ENCODE data around the gene TRMT2B. TPM values are rescaled to one million over a fixed set of nuclear protein-coding genes. Genes with fewer than 3 reads are reported as not detected.
"Not testable (repeated sequence)": the region's sequence is repeated elsewhere in the genome, so short reads cannot be mapped to it uniquely, and the experiment has no call there.

The TRMT2B gene
- total RNA-seq, 2 experiments from 2014 or later = 19.6 to 21.2 TPM

DNA sequence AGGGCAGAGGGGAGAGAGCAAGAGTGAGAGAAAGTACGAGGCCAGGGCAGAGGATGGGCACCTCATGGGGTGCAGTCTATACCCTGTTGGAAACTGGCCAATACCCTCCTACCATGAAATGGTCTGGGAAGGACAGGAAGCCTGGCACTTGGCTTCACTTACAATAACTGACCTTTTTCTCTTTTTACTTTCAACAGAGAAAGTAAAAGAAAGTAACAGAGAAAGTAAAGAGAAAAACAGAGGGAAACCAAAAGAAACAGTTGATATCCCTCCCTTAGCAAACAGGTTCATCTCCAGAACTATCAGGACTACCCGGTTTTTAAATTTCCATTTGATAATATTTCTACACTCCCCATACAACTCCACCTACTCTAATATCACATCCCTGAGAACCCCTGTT is 61.8 kb downstream of the TRMT2B start:
- no peaks in the 10 kb centered on the region for H3K27me3 Mint-ChIP-seq
- CTCF ChIA-PET = no interaction called here
- H3K4me3 Mint-ChIP-seq = no peak overlapping the region
- POLR2A ChIA-PET = no interaction called here
- intact Hi-C loops (cut with micrococcal nuclease) = loop anchor here (10.0 kb wide), 2 partner anchors 65 to 215 kb away; partner anchors contain the start of gene TRMT2B
- DNase-seq = no peak
- H3K27ac Mint-ChIP-seq = no peak overlapping the region
- H3K4me1 Mint-ChIP-seq (ENCODE audit: low read depth) = peaks cover 15% of the 10 kb centered on the region
- peaks cover 7% of the 10 kb centered on the region for H3K36me3 Mint-ChIP-seq
- H3K9me3 Mint-ChIP-seq = no peaks in the 10 kb centered on the region

DNA sequence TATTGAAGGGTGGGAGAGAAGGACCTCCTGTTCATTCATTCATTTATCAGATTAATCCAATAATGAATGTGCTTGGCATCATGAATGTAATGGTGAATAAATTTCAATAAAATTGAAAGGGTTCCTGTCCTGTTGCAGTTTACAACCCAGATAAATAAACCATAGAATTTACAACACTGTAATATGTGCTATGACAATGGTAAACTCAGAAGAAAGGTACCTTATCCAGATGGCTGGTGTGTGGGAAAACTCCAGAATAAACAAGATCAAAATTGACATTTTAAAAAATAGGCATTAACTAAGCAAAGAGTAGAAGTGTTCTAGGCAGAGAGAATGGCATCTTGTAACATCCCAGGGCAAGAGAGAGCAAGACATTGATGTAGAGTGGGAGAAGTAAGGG is 67.1 kb downstream of the TRMT2B start:
- Mint-ChIP-seq H3K9me3 (no peaks in the 10 kb centered on the region), H3K4me3 (no peak overlapping the region), H3K27me3 (no peaks in the 10 kb centered on the region), H3K36me3 (peaks cover 7% of the 10 kb centered on the region), H3K4me1 (ENCODE audit: low read depth) (no peaks in the 10 kb centered on the region), H3K27ac (no peak overlapping the region)
- POLR2A ChIA-PET = no interaction called here
- DNase-seq = no peak
- intact Hi-C loops (cut with micrococcal nuclease) = no loop called here
- CTCF ChIA-PET = no interaction called here

DNA sequence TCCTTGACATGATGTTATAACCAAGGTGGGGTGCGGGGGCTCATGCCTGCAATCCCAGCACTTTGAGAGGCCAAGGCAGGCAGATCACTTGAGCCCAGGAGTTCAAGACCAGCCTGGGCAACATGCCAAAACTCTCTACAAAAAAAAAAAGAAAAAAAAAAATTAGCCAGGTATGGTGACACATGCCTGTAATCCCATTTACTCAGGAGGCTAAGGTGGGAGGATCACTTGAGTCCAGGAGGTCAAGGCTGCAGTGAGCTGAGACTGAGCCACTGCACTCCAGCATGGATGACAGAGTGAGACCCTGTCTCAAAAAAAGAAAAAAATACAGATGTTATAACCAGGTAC is 70.4 kb downstream of the TRMT2B start:
- H3K4me1 Mint-ChIP-seq (ENCODE audit: low read depth); H3K27ac Mint-ChIP-seq; POLR2A ChIA-PET; DNase-seq; H3K27me3 Mint-ChIP-seq; intact Hi-C loops (cut with micrococcal nuclease); H3K36me3 Mint-ChIP-seq; H3K9me3 Mint-ChIP-seq; H3K4me3 Mint-ChIP-seq; CTCF ChIA-PET: not testable (repeated sequence)

DNA sequence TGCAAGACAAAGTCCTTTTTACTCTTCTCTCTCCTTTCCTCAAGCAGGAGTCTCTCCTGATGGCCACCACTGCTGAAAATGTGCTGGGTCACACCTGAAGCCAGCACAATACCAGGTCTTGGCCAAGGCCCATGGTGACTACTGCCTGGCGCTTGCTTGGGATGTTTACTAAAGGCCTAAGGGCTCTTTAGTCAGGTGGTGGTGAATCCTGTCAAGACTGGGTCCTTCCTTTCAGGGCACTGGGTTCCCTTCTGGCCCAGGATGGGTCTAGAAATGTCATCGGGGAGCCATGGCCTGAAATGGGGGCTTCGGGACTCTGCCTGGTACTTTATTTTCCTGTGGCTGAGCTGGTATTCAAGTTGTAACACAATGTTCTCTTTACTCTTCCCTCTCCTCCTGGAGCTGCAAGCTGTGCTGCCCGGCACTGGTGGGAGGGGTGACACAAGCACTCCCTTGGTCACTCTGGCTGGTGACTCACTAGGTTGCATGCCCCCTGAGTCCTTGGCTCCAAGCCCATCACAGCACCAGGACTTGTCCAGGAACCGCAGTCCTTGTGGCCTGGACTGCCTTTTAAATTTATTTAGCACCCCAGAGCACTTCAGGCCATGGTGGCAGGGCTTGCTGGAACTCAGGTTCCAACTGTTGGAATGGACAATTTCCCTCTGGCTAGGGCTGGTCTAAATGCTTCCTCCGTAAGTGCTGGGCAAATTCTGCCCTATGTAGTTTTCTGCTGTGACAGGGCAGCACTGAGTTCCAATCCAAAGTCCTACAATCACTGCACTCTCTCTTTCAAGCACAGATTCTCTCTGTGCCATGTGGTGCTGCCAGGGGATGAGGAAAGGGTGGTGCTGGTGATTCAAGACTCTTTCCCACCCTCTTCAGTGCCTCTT is 71.1 kb downstream of the TRMT2B start:
- CTCF ChIA-PET = no interaction called here
- DNase-seq = no peak
- H3K9me3 Mint-ChIP-seq = no peaks in the 10 kb centered on the region
- peaks cover 3% of the 10 kb centered on the region for H3K4me1 Mint-ChIP-seq (ENCODE audit: low read depth)
- H3K4me3 Mint-ChIP-seq = no peak overlapping the region
- peaks cover 3% of the 10 kb centered on the region for H3K36me3 Mint-ChIP-seq
- POLR2A ChIA-PET = no interaction called here
- H3K27ac Mint-ChIP-seq = no peak overlapping the region
- intact Hi-C loops (cut with micrococcal nuclease) = no loop called here
- H3K27me3 Mint-ChIP-seq = no peaks in the 10 kb centered on the region

DNA sequence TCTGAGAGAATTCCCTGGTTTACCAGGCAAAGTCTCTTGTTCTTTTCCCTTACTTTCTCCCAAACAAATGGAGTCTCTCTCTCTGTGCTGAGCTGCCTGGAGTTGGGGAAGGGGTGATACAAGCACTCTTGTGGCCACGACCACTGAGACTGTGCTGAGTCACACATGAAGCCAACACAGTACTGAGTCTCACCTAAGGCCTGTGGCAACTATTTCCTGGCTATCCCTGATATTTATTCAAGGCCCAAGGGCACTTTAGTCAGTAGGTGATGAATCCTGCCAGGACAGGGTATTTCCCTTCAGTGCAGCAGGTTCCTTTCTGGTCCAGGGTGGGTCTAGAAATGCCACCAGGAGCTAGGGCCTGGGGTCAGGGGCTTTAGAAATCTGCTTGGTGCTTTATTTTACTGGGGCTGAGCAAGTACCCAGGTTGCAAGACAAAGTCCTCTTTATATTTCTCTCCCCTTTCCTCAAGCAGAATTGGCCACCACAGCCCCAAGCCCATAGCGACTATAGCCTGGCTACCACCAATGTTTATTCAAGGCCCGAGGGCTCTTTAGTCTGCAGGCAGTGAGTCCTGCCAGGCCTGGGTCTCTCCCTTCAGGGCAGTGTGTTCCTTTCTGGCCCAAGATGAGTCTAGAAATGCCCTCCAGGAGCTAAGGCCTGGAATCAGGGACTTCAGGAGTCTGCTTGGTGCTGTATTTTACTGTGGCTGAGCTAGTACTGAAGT is 71.9 kb downstream of the TRMT2B start:
- DNase-seq = peak; percentile 7
- CTCF ChIA-PET = no interaction called here
- peaks cover 3% of the 10 kb centered on the region for H3K36me3 Mint-ChIP-seq
- POLR2A ChIA-PET = no interaction called here
- H3K27me3 Mint-ChIP-seq = no peaks in the 10 kb centered on the region
- no peak overlapping the region for H3K4me3 Mint-ChIP-seq
- H3K9me3 Mint-ChIP-seq = no peaks in the 10 kb centered on the region
- intact Hi-C loops (cut with micrococcal nuclease) = no loop called here
- no peak overlapping the region for H3K27ac Mint-ChIP-seq
- H3K4me1 Mint-ChIP-seq (ENCODE audit: low read depth) = peaks cover 3% of the 10 kb centered on the region

DNA sequence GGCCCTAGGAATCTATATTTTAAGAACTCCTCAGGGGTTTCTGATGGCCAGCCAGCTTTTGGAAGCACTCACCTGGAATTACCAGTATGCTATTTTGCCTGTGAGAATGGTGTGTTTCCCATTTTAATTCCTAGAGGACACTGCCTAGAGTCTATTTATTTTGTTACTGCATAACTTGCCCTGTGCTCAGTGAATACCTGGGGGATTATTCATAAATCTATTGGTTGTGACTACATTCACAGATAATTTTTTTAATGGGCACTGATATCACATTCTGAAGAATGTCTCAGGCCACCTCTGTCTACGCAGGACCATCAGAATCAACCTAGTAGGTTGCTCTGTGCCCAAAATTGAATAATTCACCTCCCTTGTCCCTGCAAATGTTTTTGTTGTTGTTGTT is 75.7 kb downstream of the TRMT2B start:
- H3K4me3 Mint-ChIP-seq = no peak overlapping the region
- H3K4me1 Mint-ChIP-seq (ENCODE audit: low read depth) = peaks cover 3% of the 10 kb centered on the region
- intact Hi-C loops (cut with micrococcal nuclease) = no loop called here
- no peak overlapping the region for H3K27ac Mint-ChIP-seq
- peaks cover 7% of the 10 kb centered on the region for H3K36me3 Mint-ChIP-seq
- no peaks in the 10 kb centered on the region for H3K9me3 Mint-ChIP-seq
- no peak for DNase-seq
- CTCF ChIA-PET = no interaction called here
- no peaks in the 10 kb centered on the region for H3K27me3 Mint-ChIP-seq
- POLR2A ChIA-PET = no interaction called here

DNA sequence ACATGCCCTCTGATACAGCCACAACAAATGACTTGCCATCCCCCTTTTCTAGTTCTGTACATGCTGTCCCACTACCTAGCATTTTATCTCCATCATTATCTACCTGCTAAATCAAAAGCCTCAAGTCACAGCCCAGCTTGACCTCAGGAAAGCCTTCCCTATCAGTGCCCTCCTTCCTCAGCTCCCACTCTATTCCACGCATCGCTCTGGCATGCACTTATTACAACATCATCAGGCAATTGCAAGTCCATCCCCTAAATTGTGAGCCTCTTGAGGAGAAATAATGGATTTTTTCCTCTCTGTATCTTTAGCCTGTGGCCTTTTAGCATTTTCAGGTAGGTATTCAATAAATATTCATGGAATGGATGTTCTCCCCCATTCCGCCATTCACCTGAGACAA is 76.7 kb downstream of the TRMT2B start:
- H3K27ac Mint-ChIP-seq = no peak overlapping the region
- POLR2A ChIA-PET = no interaction called here
- no peak for DNase-seq
- H3K27me3 Mint-ChIP-seq = no peaks in the 10 kb centered on the region
- H3K9me3 Mint-ChIP-seq = no peaks in the 10 kb centered on the region
- no peak overlapping the region for H3K4me3 Mint-ChIP-seq
- CTCF ChIA-PET = no interaction called here
- H3K4me1 Mint-ChIP-seq (ENCODE audit: low read depth) = peaks cover 3% of the 10 kb centered on the region
- intact Hi-C loops (cut with micrococcal nuclease) = no loop called here
- peaks cover 7% of the 10 kb centered on the region for H3K36me3 Mint-ChIP-seq

DNA sequence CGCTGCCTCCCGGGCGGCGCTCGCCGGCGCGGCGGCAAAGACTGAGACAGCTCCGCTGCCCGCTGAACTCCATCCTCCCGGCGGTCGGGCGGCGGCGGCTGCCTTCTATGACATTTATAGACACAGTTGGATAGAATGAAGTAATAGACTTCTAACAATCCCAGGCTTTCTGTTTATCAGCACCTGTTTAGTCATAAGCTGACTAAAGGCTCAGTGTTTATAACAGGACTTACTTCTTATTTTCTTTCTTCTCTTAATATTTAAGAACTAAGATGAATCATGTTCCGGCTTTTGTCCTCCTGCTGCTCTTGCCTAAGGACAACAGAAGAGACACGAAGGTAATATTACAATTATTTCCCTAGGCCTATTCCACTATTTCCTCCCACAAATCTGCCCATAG is 78.5 kb downstream of the TRMT2B start:
- Mint-ChIP-seq H3K27ac (no peak overlapping the region), H3K27me3 (no peaks in the 10 kb centered on the region), H3K4me3 (no peak overlapping the region), H3K4me1 (ENCODE audit: low read depth) (no peaks in the 10 kb centered on the region), H3K9me3 (no peaks in the 10 kb centered on the region), H3K36me3 (peaks cover 4% of the 10 kb centered on the region)
- ChIA-PET CTCF (no interaction called here), POLR2A (no interaction called here)
- intact Hi-C loops (cut with micrococcal nuclease) = no loop called here
- no peak for DNase-seq

DNA sequence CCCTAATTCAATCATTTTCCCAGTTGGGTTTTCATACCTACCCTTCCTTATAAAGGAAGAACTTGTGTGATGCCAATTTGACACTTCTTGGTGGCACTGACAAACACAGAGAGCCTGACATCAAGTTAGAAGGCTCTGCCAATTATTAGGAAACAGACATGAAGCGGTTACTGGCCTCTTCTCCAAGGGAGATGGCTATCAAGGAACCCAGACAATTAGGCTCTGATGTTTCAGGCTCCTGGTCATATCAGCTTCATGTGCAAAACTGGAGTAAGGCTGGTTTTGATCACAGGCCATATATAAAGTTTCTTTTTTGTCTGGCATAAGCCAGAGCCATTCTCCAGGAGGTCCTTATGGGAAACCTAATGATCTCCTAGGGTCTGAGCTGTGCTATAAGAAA is 82.0 kb downstream of the TRMT2B start:
- Mint-ChIP-seq H3K27me3 (no peaks in the 10 kb centered on the region), H3K4me3 (no peak overlapping the region), H3K4me1 (ENCODE audit: low read depth) (no peaks in the 10 kb centered on the region), H3K36me3 (peaks cover 4% of the 10 kb centered on the region), H3K9me3 (no peaks in the 10 kb centered on the region), H3K27ac (no peak overlapping the region)
- ChIA-PET POLR2A (no interaction called here), CTCF (no interaction called here)
- intact Hi-C loops (cut with micrococcal nuclease) = no loop called here
- DNase-seq = no peak

DNA sequence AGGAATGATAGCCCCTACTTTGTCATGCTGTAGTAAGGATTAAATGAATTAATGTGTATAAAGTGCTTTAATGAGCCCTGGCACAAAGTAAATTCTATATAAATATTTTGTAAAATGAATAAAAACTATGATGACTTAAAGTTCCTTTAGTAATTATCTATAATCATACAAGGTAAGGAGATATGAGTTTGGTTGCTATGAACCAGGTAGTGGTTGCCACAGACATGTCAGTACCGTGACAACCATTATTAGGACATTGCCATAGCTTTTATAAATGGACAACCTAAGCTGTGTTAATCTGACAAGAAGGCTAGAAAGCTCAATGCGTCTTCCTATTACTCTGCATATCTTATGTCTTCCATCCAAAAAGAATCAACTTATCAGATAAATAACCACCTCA is 82.5 kb downstream of the TRMT2B start, which contains the start of gene ARL13A:
Gene ARL13A (plus strand): TSS at position 301 of the 400 bp plus-strand sequence. CDS start 3,982 bp downstream, outside the sequence.
- no peak for DNase-seq
- CTCF ChIA-PET = no interaction called here
- POLR2A ChIA-PET = no interaction called here
- no peak within 1 kb of the TSS for H3K4me3 Mint-ChIP-seq
- H3K27ac Mint-ChIP-seq = no peak within 1 kb of the TSS
- H3K27me3 Mint-ChIP-seq = no peaks in the 10 kb centered on the region
- H3K36me3 Mint-ChIP-seq = peaks cover 4% of the 10 kb centered on the region
- intact Hi-C loops (cut with micrococcal nuclease) = no loop called here
- H3K9me3 Mint-ChIP-seq = no peaks in the 10 kb centered on the region
- H3K4me1 Mint-ChIP-seq (ENCODE audit: low read depth) = no peaks in the 10 kb centered on the region

DNA sequence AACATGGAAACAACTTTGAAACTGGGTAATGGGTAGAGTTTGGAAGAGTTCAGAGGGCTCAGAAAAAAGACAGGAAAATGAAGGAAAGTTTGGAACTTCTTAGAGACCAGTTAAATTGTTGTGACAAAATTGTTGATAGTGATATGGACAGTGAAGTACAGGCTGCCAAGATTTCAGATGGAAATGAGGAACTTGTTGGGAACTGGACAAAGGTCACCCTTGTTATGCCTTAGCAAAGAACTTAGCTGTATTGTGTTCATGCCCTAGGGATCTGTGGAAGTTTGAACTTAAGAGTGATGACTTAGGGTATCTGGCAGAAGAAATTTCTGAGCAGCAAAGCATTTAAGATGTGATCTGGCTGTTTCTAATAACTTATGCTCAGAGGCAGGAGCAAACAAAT is 87.5 kb downstream of the TRMT2B start:
- CTCF ChIA-PET = no interaction called here
- Mint-ChIP-seq H3K4me1 (ENCODE audit: low read depth) (no peaks in the 10 kb centered on the region), H3K27ac (no peak overlapping the region), H3K9me3 (no peaks in the 10 kb centered on the region), H3K4me3 (no peak overlapping the region), H3K27me3 (no peaks in the 10 kb centered on the region), H3K36me3 (no peaks in the 10 kb centered on the region)
- intact Hi-C loops (cut with micrococcal nuclease) = no loop called here
- POLR2A ChIA-PET = no interaction called here
- DNase-seq = no peak

DNA sequence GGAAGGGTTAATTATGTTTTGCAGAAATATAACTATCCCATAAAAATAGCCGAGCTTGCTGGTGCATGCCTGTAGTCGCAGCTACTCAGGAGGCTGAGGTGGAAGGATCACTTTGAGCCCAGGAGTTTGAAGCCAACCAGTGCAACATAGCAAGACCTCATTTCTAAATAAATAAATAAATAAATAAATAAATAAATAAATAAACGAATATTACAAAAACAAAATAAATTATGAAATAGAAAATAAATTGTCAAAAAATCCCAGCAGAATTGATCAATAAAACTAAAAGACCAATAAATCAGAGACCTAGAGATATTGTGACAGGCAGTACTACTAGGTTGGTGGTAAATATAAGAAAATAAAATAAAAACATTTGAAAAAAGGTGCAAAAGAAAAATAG is 89.1 kb downstream of the TRMT2B start:
- H3K4me1 Mint-ChIP-seq (ENCODE audit: low read depth) = no peaks in the 10 kb centered on the region
- no peaks in the 10 kb centered on the region for H3K27me3 Mint-ChIP-seq
- ChIA-PET CTCF (no interaction called here), POLR2A (no interaction called here)
- DNase-seq = no peak
- intact Hi-C loops (cut with micrococcal nuclease) = no loop called here
- H3K36me3 Mint-ChIP-seq = no peaks in the 10 kb centered on the region
- H3K27ac Mint-ChIP-seq = no peak overlapping the region
- H3K9me3 Mint-ChIP-seq = no peaks in the 10 kb centered on the region
- H3K4me3 Mint-ChIP-seq = no peak overlapping the region

All from activated CD4-positive, alpha-beta memory T cell treated with anti-CD3 and anti-CD28 coated beads for 36 hours (primary cell).